Activated effector memory CD4-positive, alpha-beta T cell treated with anti-CD3 and anti-CD28 coated beads, Interleukin-2, amount 50 U/mL, for 16 hours (primary cell): ENCODE data around the gene API5.

ENCODE experiments used
- DNase-seq: peaks from one replicate; pipeline ENCODE4 v3.0.0-alpha.2; 2020

The API5 gene

DNA sequence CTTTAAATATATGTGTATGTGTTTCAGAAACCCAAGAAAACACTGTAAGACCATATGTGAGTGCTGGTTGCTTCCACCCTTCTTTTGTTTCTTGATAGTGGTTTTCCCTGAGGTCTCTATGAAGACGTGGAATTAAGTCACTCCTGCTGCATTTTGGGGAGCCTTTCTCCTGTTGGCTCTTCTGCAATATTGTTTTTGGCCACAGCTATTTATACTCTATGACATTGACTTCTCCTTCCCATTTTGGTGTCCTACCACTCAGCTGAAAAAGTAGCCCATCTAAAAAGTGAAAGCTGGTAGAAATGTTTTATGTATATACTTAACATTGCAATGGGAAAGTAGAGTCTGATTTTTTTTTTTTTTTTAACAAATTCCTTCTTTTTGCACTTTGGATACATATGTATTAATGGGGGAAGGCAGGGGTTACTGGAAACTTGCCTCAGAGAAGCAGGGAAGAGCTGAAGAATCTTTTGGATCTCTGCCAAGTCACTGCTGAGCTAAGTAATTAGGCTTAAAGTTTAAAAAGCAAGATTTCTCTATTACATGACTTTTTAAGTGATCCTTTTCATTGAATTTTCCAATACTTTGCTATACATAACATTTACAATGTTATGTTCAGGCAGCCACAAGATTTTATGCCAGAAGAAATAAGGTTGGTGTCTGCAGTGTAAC lies 48.7 kb downstream of the API5 start:
- DNase-seq: no peak

DNA sequence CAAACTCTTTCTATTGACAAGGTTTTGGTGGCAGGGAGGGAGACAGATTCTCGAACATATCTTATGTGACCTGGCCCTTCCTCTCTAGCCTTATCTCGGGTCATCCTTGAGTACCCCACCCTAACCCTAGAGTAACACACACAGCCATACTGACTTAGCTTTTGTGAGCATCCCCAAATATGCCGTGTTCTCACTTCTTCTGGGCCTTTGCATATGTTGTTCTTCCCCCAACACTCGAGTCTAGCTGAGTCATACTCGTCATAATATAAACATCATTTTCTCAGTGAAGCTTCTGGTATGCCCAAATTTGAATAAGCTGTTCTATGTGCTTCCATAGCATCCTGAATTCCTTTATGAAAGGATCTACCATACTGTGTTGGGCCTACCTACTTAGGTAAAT lies 54.9 kb downstream of the API5 start:
- DNase-seq: no peak

DNA sequence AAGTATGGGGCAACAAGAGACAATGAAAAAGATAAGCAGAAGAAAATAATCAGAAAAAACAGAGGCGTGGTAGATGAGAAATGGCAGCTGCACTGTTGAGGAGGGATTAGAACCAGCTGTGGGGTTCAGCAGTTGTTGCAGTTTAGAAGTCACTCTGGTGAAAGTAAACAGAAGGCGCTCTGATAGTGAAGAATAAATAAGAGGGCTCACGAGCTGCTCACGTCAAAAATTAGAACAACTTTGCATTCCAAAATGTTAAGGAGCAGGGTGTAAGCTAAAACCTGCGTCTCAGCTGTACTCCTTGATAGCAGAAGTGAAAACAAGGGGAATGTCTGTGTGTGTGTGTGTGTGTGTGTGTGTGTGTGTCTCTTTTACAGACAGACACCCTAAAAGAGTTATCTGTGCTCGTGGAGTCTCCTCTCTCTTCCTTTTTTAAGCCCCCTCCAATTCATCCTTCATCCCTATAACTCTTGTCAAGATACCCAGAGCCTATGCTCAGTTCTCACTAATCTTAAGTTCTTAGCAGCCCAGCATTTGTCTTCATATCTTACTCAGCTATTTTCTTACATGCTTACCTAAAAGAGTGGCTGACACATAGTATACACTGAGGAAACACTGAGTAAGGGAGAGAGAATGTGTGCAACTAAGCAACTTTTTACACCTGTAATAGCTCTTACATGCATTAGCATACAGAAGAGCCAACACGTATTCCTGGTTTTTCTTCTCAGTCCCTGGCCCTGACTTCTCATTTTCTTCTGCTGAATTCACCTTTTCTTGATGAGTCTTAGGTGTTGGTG lies 55.8 kb downstream of the API5 start:
- no peak for DNase-seq

DNA sequence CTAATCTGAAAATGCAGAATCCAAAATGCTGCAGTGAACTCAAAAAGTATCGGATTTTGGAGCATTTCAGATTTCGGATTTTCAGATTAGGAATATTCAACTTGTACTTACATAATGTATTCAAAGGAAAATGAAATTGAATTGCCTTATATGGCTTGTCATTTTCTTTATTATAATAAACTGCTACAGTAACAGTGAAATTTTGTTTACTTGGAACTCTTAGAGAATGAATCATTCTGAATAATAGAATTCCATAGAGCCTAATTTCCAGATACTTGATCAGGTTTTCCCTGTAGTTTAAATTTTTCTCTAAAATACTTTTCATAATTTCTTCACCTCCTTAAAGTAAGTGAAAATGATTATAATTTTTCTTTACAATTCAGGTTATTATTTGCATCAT lies 64.3 kb downstream of the API5 start:
- no peak for DNase-seq

DNA sequence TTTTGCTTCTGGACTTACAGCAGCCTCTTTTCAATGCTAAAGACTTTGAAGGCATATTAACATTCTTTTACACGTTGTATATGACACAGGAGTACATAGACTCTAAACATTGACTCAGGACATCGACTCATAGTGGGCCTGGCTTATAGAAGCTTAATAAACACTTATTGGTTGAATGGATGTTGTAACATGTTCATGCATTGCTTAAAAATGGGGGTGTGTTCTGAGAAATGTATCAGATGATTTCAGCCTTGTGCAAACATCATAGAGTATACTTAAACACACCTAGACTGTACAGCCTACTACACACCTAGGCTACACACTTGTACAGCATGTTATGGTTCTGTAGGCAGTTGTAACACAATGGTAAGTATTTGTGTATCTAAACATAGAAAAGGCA lies 64.8 kb downstream of the API5 start:
- no peak for DNase-seq

DNA sequence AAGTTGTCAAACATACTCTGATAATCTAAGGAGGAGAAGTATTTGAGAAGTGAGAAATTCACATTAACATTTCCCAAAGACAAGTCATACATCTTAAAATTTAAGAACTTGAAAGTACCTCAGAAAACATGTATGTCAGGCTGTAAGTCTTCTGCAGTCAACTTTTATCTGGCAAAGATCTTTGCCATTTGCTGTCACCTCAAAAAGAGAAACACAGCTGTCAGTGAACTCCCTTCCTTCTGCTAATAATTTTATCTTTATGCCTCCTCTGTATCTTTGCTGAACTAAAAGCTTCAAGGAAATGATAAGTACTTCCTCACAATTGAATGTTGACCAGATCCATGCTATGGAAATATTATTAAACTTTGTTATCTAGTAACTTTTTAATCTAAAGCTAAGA lies 65.6 kb downstream of the API5 start:
- DNase-seq: no peak

DNA sequence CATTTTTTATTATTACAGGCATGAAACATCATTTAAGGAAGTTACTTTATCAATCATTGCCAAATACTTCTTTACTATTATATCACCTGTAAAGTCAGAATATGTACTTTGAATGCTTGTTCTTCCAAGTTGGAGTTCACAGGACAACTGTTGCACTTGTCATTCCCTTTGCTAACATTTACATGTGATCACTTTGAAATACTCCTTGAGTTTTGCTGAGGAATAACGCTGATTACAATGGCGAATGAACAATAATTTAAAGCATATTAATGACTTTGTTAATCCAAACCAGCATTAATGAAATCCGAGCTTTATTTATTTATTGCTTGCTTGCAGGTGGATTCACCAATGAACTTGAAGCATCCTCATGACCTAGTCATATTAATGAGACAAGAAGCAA lies 67.1 kb downstream of the API5 start:
- no peak for DNase-seq

DNA sequence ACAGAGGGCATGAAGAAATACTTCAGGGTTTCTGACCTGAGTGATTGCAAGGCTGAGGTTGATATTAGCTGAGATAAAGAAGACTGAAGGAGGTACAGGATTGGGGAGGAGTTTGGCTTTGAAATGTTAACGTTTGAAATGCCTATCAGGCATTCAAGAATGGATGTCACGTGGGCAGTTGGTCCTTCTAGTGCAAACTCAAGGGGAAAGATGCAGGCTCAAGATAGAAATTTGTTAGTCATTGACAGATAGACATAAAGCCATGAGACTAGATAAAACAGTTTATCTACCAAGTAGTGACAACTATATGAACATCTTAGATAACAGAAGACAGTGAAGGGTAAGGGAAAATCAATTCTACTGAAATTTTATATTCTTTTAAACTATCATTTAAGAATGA lies 70.0 kb downstream of the API5 start:
- DNase-seq: no peak

DNA sequence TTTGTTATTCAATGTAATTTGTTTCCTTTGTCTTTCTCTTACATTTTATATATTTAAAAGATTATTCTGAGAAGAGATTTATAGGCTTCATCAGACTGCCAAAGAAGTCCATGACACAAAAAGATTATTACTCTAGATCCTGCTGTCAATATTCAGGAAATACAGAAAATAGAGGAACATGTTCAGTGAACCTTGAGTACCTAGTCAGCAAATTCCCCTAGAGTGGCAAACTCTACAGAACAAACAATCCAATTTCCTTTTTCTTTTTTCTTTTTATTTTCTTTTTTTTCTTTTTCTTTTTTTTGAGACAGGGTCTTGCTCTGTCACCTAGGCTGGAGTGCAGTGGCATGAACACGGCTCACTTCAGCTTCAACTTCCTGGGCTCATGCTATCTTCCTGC lies 70.8 kb downstream of the API5 start:
- DNase-seq: no peak

DNA sequence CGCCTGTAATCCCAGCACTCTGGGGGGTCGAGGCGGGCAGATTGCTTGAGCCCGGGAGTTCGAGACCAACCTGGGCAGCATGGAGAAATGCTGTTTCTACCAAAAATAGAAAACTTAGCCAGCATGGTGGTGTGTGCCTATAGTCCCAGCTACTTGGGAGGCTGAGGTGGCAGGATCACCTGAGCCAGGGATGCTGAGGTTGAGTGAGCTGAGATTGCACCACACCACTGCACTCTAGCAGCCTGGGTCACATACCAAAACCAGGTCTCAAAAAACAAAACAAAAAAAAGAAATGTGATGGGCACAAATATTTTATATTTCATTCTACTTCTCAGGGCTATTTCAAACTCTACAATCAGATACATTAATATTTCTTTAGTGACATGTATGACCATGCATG lies 72.6 kb downstream of the API5 start:
- DNase-seq: no peak

DNA sequence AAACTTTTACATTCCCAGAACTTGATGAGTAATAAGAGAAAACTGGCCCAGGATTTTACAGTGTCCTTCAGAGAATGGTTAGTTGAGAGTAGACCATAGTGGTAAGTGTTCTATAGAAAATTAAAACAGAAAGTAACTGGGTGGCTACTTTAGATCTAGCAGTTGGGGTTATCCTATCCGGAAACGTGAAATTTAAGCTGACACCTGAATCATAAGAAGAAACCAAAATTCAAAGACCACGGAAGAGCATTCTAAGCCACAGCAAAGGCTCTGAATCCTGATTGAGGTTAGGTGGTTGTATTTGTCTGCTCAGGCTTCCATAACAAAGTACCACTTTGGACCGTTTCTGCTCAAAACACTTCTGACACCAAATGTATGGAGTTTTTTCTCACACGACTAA lies 80.9 kb downstream of the API5 start:
- DNase-seq: no peak

DNA sequence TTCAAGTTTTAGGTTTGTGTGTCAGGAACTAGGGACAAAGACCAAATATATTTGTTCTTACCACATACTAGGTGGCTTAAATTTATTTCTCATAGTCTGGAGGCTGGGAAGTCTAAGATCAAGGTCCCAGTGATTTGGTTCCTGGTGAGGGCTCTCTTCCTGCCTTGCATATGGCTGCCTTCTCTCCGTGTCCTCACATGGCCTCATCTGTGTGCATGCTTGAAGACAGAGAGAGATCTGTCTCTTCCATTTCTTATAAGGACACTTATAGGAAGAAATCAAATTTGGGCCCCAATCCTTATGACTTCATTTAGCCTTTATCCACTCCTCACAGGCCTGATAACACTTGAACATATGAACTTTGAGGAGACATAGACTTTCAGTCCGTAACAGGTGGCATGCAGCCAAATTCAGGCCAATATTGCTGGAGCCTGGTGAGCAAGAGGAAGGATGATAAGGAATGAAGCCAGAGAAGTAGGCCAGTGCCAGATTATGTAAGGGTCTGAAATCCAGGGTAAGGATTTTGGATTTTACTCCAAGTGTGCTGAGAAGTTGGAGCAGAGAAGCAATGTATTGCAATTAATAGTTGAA lies 82.1 kb downstream of the API5 start:
- DNase-seq: no peak
